Stimulated activated CD4-positive, alpha-beta T cell treated with anti-CD3 and anti-CD28 coated beads, Interleukin-12 subunit alpha, Interleukin-12 subunit beta, amount 100 ng/mL, for 24 hours (primary cell): ENCODE results near the gene NOTUM.
"Not testable (repeated sequence)": the region's sequence is repeated elsewhere in the genome, so short reads cannot be mapped to it uniquely, and the experiment has no call there.

ENCODE experiments used
- DNase-seq, 2 experiments: peaks; one replicate each; pipeline ENCODE4 v3.0.0-alpha.2; 2020; ENCODE audit warnings: low read depth in 2 of 2

The NOTUM gene

DNA sequence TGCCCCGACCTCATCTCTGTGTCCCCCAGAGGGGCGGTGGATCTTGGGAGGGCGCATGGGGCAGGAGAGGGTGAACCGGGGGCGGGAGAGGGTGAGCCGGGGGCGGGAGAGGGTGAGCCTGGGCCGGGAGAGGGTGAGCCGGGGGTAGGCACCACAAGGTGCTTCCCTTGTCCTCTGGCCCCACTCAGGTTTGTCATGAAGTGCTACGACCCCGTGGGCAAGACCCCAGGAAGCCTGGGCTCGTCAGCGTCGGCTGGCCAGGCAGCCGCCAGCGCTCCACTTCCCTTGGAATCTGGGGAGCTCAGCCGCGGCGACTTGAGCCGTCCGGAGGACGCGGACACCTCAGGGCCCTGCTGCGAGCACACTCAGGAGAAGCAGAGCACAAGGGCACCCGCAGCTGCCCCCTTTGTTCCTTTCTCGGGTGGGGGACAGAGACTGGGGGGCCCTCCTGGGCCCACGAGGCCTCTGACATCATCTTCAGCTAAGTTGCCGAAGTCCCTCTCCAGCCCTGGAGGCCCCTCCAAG lies 35.3 kb upstream of the NOTUM start:
- no peak for DNase-seq

DNA sequence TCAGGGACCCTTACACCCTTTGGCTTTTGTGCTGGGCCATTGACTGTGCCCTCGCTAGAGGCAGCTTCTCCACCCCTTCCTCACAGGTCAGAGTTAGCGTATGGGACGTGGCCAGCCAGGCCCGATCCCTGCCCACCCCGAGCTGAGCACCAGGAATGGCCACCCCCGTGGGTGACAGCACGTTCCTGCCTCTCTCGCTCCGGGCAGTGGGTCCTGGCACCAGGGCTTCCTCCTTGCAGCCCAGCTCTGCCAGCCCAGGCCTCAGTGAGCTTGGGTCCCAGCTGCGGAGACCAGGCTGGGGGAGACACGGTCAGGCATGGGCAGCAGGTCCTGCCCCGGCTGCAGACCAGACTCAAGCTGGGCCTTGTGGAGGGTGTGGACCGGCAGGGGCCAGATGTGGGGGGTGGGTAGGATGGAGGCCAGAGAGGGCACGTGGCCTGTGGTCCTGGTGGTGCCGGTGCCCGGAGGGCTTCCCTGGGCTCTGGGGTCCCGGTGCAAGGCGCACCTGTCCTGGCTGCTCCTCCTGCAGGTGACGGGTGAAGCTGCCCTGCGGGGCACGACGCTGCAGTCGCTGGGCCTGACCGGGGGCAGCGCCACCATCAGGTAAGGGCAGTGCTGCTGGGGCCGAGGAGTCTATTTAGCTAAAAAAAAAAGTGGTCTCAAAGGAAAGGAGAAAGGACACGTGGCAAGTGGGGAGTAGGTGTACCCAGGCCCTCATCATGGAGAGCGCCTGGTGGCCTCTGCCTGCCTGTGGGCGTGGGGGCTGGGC lies 34.7 kb upstream of the NOTUM start:
- no peak for DNase-seq

DNA sequence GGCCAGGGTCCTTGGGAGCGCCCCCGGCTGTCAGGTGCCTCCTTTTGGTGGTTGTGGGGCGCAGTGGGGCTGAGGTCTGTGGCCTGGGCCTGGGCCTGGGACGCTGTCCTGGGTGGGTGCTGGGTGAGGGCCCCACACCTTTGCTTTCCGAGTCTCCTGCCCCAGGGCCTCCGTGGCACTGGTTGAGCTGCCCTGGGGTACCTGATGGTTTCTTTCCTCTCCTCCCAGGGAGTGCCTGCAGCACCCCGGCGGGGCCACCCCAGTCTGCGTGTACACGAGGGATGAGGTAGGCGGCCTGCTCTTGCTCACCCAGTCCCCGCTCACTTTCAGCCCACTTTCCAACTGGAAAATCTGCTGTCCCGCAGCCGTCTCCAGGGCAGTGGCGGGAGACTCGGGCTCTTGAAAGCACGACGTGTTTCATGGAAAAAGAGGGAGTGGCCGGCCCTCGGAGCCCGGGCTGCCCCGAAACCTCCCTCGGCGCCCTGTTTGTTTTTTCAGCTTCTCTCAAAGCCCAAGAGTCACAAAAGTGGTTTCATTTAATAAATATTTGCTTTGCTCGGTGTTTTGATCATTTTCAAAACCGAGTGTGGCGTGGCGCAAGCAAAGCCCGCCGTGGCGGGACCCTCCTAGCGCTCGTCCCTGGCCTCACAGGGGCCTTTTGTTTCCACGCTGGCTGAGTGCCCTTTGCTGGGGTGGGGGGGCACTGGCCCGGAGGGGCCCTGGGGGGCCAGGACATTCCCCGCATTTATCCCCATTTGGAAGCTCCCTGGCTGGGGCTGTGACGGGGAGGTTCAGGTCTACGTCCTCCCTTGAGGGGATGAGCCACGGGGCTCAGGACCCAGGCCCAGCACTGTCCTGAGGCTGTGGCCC lies 33.8 kb upstream of the NOTUM start:
- DNase-seq: no peak

DNA sequence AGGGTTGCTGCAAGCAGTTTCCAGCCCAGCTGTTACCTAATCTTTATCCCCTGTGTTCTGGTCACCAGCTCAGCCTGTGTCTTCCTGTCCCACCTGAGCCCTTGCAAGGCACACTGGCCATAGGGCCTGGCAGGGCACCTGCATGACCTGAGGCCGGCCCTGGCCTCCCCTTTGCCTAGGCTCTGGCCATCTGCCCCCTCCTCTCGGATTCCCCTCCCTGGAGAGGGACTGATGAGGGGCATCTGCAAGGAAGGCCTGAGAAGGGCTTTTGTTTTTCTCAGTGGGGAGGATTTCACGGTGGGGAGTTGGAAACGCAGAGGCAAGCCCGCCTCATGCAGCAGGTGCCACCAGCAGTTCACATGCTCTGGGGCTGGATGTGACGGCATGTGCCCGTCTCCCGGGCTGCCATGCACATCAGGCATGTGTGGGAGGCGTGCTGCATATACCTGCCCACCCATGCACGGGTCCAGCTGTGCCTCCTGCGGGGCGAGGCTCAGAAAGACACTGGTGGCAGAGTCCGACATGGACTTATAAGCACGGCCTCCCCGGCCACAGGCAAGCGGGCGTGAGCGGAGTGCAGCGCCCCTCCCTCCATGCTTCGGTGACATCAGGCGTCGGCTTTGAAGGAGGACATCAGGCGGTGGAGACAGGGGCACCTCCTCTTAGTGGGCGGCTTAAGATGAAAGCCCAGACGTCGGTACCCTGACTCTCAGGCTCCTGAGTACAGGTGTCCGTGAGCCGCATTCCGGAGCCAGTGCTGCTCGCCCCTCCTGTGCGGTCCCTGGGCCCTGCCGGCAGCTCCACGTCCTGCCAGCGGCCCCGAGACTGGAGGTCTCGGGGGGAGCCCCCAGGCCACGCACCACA lies 33.0 kb upstream of the NOTUM start:
- DNase-seq: no peak

DNA sequence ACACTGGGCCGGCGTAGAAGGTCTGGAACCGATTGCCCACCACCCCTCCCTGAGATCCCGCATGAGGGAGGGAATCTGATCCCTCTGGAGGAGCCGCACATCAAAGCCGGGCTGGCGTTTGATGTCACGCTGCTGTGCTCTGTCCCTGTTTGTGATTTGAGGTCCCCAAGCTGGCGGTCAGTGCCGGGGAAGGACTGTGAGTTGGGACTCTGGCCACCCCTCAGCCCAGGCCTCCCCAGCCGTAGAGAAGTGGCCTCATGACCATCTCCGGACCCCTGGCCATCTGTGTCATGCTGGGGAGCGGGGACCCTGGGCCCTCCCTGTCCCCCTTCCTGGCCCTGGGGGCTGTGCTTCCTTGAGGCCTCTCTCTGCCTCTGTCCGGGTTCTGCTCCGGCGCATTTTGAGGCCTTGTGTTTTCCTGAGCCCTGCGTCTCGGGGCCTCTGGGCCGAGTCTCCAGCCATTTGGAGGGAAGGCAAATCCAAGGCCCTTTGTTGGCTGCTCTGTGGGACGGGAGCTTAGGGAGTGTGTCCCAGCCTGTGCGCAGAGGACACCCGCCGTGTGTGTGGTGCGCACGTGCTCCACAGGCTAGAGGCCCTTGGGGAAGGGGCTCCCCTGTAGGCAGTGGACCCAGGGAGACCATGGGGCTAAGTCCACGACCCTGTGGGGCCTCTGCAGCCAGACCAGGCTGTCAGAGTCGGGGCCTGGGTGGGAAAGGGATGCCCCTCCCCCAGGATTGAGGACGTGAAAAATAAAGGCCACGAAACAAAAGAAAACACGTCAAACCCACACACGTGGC lies 31.5 kb upstream of the NOTUM start:
- DNase-seq: no peak

DNA sequence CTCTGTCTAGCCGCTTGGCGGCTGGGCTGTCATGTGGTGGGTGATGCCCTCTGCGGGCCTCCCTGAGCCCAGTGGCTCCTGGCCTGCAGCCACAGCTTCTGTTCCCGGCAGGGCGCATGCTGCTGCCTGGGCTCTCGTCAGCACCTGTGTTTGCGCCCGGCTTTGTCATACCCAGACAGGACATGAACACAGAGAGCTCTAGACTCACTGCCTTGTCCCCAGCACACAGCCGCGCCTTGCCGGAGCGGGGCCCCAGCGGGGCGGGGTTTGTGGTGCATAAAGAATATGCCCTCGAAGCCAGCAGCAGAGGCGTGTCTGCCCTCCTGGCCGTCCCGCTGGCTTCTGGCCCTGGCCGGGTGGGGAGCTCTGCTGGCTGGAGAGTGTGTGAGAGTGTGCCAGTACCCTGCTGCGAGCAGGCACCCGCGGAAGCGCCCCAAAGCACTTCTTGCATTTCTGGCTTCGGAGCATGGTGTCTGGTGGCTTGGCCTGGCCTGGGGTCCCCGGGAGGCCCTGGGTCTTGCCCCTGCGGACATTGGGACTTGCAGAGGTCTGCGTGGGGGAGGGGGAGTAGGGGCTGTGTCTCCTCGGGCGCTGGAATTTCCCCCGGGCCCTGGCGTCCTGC lies 30.8 kb upstream of the NOTUM start:
- DNase-seq: no peak

DNA sequence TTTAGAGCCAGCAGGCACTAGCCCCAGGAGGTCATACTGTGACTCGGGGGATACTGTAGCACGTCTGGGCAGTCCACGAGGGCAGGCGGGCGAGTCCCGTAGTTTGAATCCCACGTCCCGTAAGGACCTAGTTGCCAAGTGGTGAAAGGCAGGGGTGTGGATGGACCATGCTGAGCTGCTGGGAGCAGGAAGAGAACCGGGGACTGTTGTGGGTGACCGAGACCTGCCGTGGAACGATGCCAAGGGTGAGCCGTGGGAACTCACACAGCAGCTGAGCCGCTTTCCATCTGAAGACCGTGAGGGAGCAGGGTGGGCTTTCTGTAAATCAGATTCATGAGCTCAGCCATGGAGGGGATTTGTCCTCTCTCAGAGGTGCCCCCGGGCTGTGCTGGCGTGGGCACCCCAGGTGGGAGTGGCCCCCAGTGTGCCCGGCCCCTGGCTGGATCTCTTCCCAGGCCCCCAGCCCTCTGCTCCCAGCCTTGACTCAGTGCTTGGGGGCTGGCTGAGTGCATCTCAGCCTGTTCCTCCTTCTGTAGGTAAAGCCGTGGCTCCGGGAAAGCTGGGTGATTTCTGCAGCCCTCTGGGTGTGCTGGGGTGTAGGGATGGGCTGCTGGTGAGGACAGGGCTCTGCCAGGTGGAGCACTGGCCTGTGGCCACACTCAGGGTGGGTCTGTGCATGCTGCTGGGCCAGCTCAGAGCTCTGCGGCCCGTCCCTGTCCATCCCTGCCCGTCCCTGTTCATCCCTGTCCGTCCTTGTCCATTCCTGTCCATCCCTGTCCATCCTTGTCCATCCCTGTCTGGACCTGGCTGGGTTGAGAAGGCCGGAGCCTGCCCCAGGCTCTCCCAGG lies 30.1 kb upstream of the NOTUM start:
- DNase-seq: no peak

DNA sequence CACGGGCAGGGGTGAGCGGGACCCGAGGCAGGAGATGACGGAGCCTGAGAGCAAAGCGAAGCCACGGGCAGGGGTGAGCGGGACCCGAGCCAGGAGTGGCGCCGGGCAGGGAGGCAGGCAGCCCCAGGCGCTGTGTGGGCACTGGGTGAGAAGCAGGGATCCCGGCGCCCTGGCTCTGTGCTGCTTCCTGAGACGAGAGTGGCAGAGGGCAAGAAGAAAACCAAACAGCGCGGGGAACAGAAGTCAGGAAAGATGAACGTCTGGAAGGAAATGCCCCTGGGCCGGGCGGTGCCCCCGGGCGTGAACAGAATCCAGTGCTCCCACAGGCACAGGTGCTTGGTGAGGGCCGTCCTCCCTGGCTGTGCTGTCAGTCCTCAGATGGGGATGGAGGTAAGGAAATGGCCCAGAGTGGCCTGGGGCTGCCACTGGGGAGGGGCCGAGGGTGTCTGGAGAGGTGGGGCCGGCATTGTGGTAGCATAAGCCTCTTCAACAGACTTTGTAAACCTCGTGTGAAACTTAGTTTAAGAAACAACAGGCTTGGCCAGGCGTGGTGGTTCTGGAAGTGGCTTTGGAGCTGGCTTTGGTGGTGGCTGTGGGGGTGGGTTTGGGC lies 26.3 kb upstream of the NOTUM start:
- DNase-seq: no peak

DNA sequence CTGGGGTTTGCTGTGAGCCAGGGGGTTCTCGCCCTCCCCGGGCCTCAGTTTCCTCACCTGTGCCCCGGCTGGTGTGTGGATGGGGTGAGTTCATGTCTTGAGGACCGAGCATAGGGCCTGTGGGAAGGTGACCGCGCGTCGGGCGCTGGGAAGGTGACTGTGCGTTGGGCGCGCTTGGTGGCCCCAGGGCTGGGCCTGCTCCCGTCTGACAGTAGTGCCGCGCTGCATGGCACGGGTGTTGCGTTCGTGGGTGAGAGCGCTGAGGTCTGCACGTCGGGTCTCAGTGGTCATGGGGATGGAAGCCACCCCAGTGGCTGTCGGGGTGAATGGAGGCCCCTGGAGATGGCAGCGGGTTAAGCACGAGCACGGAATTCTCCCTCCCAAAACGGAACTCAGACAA lies 25.6 kb upstream of the NOTUM start:
- DNase-seq: no peak

DNA sequence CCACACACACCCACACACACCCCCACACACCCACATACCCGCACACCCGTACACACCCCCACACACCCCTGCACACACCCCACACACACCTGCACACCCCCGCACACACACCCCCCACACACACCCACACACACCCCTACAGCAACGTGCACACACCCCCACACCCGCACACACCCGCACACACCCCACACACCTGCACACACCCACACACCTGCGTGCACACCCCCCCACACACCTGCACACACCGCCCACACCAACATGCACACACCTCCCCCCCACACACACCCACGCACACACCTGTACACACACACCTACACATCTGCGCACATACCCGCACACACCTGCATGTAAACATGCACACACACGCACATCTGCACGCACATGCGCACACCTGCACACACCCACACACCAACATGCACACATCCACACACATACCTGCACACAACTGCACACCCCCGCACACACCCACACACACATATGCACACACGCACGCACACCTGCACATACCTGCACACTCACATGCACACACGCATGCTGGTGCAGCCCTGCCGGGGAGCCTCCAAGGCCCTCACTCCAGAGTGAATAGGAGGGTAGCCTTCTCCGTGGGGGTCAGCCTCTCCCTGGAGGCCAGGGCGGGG lies 23.9 kb upstream of the NOTUM start:
- DNase-seq: no peak

DNA sequence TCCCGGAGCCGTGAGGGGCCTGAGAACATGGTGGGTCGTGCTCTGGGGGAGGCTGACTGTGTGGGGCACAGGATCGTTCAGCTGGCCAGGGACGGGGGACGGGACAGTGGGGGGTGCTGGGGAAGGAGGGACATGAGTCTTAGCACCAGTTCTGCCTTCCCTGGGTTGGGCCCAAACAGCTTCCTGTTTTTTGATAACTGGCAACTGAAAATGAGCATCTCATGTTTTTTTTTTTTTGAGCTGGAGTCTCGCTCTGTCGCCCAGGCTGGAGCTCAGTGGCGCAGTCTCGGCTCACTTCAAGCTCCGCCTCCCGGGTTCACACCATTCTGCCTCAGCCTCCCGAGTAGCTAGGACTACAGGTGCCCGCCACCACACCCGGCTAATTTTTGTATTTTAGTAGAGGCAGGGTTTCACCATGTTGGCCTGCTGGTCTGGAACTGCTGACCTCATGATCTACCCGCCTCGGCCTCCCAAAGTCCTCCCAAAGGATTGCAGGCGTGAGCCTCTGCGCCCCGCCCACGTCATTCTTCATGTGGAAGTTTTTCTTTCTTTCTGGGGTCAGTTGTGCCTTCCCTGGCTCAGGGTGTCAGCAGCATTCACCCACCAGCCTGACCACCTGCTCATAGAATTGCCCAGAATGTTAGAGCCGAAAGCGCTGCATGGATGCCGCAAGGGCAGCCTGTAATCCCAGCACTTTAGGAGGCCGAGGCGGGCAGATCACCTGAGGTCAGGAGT lies 22.8 kb upstream of the NOTUM start:
- DNase-seq: no peak

DNA sequence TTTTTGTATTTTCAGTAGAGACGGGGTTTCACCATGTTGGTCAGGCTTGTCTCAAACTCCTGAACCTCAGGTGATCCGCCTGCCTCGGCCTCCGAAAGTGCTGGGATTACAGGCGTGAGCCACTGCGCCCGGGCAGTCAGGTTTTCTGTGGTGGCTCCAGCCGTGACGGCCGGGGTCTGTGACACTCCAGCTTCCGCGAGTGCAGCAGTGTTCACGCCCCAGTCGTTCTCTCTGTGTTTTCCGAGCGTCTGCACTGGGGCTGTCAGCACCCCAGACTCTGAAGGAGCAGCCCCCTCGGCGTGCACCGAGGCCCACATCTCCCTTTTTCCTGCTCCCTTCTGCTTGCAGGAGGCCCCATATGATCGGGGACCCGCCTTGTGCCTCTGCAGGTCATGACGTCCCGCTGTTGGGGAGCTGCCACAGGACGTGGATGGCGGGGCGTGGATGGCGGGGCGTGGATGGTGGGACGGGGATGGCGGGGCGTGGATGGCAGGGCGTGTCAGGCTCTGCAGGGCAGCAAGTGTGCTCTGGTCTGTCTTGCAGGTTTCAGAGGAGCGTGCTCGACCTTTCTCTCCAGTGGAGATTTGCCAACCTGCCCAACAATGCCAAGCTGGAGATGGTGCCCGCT lies 22.1 kb upstream of the NOTUM start:
- no peak for DNase-seq

DNA sequence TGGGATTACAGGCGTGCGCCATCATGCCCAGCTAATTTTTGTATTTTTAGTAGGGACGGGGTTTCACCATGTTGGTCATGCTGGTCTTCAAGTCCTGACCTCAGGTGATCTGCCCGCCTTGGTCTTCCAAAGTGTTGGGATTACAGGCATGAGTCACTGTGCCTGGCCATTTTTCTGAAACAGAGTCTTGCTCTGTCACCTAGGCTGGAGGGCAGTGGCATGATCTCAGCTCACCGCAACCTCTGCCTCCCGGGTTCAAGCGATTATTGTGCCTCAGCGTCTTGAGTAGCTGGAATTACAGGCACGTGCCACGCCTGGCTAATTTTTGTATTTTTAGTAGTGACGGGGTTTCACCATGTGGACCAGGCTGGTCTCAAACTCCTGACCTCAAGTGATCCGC lies 20.5 kb upstream of the NOTUM start:
- DNase-seq: not testable (repeated sequence)

DNA sequence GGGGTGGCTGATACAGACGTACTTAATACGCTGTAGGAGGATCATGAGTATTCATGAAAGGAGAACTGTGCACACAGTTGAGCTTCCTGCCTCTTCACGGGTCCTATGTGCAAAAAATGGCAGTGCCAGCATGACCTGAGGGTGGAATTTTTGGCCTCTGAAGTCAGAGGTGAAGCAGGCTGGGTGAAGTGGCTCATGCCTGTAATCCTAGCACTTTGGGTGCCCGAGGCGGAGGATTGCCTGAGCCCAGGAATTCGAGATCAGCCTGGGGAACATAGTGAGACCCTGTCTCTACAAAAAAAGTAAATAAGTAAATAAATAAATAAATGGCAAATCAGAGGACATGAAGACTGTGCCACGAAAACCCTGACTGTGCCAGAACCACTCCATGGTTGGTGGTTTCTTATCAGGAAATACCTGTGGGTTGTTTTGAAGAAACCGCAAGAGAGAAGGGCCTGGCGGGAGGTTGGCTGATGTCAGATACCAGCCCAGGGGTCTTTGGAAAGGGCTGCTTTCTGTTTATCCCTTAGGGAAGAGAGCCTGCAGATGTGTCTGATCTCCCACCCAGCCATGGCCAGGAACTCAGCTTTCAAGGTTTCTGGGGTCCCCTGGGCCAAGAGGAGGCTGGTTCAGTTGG lies 19.8 kb upstream of the NOTUM start:
- DNase-seq: no peak

DNA sequence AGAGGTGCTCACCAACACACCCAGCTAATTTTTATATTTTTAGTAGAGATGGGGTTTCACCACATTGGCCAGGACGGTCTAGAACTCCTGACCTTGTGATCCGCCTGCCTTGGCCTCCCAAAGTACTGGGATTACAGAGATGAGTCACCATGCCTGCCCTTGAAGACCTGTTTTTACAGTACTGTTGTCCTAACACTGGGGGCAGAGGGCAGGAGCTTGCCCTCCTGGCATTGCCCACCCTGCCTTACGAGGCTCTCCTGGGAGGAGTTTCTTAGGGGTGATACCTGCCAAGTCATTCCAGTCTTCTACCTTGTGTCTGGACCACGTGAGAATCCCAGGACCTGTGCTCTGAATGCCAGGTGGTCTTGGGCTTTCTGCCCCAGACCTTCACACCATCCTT lies 19.1 kb upstream of the NOTUM start:
- no peak for DNase-seq

DNA sequence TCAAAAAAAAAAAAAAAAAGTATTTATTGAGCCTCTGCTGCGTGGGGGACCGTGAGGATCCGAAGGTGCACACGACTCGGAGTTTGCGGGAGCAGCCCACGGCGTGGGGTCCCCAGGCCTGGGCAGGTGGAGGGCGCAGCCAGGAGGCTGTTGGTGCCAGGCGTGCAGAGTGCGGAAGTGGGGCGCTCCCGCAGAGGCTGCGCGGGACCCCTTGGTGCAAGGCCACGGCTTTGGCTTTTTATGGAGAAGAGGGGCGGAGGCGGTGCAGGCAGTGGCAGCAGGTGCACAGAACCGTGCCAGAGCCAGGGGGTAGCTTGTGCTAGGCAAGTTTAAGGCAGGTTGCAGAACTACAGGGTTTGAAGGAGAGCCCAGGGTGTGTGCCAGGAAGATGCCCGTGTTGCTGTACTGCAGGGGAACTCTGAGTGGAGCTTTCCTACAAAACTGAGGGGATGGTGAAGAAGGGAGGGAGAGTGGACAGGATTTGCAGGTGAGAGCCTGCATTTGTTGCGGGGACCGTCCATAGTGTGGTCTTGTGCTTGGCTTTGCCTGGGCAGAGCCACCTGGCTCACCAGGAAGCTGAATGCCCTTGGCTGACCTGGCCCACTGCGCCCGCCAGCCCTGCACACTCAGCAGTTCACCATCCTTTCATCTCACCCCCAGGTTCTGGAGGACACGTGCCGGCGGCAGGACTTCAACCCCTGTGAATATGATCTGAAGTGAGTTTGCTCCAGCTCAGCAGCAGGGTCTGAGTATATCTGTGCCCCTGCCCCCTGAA lies 17.7 kb upstream of the NOTUM start:
- no peak for DNase-seq
